A673 (cell line): ENCODE data around the gene YWHAG.

Experiments
- CTCF ChIP-seq: fragments of 300-800, 200-600 bp; sonication (generic); conservative IDR thresholded peaks from 2 replicates; pipeline ENCODE4 v1.5.1; 2017; ENCODE audit warnings: low read depth, mild to moderate bottlenecking, antibody characterized with exemption, low read length, moderate library complexity, mixed read lengths
- EZH2 ChIP-seq: fragments of 200-600 bp; sonication (generic); IDR thresholded peaks from 2 replicates; pipeline ENCODE4 v1.6.1; 2017; ENCODE audit warnings: borderline replicate concordance, low read depth, mild to moderate bottlenecking, mixed read lengths, antibody characterized with exemption, low read length; ENCODE audit not compliant: poor library complexity, severe bottlenecking

GRCh38 chr7:76278540-76278939 is 80.3 kb downstream of the YWHAG start:
- no peak for TF ChIP-seq CTCF
- no peak for TF ChIP-seq EZH2
